LNCAP (cell line): Measurements from ENCODE around the gene IPO4.

Experiments used
- TF ChIP-seq, protein P1 (sequence below): fragments of 450-650 bp; IDR thresholded peaks from 2 replicates; pipeline ENCODE4 v1.5.1; 2017; ENCODE audit warnings: mild to moderate bottlenecking

The IPO4 gene

DNA sequence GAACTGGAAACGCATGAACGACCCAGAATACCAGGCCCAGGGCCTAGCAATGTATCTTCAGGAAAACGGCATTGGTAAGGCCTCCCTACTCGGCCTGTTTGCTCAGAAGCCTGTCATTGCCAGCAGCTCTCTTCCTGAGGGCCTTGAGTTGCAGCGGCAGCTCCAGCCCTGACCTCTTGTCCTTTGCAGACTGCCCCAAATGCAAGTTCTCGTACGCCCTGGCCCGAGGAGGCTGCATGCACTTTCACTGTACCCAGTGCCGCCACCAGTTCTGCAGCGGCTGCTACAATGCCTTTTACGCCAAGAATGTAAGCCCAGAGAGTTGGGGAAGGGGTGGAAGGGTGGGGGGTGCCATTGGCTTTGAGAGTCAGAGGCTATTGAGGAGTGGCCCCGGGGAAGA, 31.3 kb downstream of the IPO4 start:
- TF ChIP-seq, protein P1, sequence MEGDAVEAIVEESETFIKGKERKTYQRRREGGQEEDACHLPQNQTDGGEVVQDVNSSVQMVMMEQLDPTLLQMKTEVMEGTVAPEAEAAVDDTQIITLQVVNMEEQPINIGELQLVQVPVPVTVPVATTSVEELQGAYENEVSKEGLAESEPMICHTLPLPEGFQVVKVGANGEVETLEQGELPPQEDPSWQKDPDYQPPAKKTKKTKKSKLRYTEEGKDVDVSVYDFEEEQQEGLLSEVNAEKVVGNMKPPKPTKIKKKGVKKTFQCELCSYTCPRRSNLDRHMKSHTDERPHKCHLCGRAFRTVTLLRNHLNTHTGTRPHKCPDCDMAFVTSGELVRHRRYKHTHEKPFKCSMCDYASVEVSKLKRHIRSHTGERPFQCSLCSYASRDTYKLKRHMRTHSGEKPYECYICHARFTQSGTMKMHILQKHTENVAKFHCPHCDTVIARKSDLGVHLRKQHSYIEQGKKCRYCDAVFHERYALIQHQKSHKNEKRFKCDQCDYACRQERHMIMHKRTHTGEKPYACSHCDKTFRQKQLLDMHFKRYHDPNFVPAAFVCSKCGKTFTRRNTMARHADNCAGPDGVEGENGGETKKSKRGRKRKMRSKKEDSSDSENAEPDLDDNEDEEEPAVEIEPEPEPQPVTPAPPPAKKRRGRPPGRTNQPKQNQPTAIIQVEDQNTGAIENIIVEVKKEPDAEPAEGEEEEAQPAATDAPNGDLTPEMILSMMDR, result no peak

DNA sequence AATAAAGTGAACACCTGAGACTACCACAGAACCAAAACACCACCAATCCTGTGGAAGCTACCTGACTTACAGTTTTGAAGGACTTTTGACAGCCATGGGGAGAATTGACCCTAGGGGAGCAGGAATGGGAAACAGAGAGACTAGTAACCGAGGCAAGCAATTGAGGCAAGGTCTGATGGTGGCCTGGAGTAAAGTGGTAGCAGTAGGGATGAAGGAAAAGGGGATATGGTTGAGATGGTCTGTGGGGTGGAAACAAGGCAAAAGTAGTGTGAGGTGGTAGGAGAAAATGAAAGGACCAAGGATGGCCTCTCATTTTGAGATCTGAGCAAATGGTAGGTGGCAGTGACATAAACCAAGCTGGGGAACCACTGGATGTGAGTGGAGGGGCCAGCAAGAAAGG, 31.8 kb downstream of the IPO4 start:
- TF ChIP-seq, protein P1, result no peak

DNA sequence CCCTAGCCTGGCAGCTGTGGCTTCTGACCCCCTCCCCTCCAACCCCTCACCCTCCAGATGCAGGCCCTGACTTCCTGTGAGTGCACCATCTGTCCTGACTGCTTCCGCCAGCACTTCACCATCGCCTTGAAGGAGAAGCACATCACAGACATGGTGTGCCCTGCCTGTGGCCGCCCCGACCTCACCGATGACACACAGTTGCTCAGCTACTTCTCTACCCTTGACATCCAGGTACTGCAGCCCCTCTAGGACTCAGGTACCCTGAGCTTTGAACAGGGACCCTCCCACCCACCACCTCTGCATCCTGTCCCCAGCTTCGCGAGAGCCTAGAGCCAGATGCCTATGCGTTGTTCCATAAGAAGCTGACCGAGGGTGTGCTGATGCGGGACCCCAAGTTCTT, 33.5 kb downstream of the IPO4 start:
- TF ChIP-seq, protein P1, result no peak

DNA sequence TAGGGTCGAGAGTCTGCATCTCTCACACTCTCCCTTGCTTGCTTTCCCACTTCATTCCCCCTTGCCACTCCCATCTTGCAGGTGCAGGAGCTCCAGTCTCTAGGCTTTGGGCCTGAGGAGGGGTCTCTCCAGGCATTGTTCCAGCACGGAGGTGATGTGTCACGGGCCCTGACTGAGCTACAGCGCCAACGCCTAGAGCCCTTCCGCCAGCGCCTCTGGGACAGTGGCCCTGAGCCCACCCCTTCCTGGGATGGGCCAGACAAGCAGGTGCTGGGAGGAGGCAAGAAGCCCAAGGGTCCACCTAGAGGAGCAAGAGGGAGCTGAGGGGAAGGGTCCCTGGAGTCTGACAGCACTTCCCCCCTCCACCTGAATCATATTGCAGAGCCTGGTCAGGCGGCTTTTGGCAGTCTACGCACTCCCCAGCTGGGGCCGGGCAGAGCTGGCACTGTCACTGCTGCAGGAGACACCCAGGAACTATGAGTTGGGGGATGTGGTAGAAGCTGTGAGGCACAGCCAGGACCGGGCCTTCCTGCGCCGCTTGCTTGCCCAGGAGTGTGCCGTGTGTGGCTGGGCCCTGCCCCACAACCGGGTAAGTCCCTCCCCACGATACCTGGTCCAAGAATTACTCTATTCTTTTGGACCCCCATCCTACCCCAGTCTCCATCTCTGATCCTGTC, 37.1 kb downstream of the IPO4 start:
- TF ChIP-seq, protein P1, result no peak

DNA sequence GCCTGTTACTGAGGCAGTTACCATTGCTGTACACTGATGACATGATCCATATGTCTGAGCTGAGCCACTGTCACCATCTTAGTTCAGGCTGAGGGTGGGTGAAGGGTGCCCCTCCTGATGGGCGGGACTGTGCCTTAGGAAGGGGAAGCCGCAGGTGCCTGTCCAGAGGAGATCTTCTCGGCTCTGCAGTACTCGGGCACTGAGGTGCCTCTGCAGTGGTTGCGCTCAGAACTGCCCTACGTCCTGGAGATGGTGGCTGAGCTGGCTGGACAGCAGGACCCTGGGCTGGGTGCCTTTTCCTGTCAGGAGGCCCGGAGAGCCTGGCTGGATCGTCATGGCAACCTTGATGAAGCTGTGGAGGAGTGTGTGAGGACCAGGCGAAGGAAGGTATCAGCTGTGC, 37.6 kb downstream of the IPO4 start:
- TF ChIP-seq, protein P1, result no peak

DNA sequence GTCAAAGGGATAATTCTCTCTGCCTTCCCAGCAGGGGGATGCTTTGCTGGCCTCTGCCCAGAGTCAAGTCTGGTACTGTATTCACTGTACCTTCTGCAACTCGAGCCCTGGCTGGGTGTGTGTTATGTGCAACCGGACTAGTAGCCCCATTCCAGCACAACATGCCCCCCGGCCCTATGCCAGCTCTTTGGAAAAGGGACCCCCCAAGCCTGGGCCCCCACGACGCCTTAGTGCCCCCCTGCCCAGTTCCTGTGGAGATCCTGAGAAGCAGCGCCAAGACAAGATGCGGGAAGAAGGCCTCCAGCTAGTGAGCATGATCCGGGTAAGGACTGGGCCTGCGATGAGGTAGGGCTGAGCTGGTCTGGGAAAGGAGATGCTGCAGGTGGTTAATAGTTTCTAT, 38.0 kb downstream of the IPO4 start:
- TF ChIP-seq, protein P1, result no peak

DNA sequence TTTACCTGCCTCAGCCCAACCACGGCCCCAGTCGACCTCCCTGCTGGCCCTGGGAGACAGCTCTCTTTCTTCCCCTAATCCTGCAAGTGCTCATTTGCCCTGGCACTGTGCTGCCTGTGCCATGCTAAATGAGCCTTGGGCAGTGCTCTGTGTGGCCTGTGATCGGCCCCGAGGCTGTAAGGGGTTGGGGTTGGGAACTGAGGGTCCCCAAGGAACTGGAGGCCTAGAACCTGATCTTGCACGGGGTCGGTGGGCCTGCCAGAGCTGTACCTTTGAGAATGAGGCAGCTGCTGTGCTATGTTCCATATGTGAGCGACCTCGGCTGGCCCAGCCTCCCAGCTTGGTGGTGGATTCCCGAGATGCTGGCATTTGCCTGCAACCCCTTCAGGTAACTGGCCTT, 38.6 kb downstream of the IPO4 start:
- TF ChIP-seq, protein P1, result no peak
